GM18873 (cell line): ENCODE data around the gene SAMMSON.

Experiments used
- ATAC-seq: cut with Tn5 transposase; IDR thresholded peaks from one replicate; pipeline ENCODE4 v1.9.1; 2021; ENCODE audit warnings: mild to moderate bottlenecking, moderate library complexity, moderate number of reproducible peaks; ENCODE audit not compliant: unreplicated experiment, low FRiP score

The SAMMSON gene

DNA sequence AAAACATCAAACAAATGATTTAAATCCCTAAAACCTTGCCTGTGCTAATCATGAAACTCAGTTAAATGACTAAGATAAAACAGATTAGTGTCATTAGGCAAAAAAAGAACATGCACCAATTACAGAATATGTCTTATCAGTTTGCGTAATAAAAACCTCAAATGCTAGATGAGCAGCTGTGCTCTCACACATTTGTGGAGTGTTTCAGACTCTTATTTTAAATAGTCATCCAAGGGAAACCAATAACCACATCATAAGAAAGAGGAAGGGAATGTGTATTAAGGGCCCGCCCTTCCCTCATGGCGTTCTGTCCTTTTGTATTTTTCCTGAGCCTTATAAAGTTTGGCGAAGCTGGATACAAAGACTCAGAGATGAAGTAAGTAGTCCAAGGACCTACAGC is 6.6 kb downstream of the SAMMSON start:
- no peak for ATAC-seq

DNA sequence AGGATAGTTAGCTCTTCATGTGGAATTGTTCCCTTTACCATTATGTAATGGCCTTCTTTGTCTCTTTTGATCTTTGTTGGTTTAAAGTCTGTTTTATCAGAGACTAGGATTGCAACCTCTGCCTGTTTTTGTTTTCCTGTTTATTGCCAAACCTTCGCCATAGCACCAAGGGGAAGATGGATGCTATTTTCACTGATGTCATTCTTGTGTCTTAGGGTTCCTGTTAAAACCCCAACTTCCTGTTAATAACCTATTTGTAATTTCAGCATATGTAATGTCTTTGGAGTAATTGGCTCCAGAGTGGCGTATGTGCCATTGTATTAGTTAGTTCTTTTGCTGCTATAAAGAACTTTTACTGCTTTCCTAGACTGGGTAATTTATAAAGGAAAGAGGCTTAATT is 10.8 kb downstream of the SAMMSON start:
- no peak for ATAC-seq

DNA sequence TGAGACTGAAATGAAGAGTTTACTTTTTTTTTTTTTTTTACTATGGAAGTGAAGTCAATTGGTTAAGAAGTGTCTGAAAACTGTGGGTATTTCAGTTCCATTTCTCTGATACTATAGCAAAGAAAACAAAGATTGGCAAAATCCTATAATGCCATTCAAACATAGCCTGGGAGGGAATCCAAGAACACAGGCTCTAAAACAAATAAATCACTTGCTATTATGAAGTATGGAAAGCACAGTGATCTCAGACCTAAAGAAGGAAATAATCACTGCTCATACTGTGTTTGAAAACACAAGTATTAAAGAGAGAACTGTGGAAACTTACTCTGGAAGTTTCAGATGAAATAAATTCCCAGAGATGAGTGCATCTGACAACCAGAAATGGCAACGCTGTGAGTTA is 12.0 kb downstream of the SAMMSON start:
- ATAC-seq = no peak

DNA sequence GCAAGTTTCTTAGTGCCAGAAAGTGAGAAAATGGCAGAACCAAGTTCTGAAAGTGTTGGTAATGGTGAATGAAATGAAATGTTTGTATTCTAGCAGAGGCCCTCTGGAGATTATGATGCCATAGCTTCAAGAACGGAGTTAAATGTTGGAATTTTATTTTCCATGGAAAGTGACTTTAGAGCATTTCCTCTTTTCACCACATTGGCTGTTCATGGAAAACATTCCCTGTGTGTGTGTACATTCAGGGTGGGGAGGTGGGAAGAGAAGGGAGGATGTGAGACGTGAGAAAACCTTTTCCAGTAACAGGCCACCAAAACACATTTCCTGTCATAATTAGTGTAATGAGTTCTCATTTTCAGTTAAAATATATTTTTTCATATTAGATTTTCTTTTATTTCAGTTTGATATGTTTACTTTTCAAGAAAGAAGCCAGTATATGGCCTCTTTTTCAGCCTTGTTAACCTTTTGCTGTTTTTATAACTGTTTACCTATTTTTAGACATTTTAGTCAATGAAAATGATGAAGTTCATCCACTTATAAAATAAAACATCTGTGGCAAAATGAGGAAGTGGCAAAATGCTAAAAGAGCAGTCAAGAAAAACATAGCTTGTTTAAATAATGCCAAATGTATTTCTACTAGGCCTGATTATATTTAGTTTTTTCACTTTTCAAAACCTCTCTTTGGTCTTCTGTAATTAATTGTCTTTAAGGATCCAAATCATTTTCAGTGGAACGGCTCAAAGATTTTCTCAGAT is 21.6 kb downstream of the SAMMSON start:
- no peak for ATAC-seq

DNA sequence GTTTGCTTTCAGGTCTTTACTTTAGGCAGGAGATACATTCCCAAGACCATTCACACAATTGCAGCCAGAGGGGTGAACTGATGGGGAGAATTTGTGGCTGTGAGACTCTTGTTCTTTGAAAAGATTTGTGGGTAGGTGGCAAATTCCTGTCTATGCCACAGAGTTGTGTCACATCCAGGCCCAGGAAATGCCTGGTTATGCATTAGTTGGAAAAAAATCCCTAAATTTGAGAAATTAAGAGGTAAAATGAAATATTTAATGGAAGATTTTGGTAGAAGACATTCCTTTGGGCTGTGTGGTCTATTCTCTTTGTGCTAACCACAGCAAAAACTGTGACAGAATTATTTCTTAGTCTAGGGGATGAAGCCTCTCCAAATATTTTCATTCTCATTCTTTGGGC is 28.8 kb downstream of the SAMMSON start:
- ATAC-seq = no peak

DNA sequence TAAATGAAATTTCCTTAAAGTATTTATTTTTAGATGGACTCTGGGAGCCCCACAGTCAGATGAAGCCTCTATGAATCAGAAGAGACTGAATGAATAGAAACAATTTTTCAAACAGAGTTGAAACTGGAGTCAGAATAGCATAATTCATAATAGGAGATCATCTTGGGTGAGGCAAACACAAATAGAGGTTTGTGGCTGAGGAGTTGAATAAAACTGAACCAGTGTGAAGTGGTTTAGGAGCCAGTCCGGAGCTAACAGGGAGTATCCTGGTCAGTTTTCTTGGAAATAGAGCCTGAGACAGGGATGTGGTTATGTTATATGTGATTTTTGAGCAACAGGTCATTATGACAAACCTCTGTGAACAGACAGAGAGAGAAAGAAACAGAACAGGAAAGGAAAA is 39.2 kb downstream of the SAMMSON start:
- ATAC-seq = no peak

DNA sequence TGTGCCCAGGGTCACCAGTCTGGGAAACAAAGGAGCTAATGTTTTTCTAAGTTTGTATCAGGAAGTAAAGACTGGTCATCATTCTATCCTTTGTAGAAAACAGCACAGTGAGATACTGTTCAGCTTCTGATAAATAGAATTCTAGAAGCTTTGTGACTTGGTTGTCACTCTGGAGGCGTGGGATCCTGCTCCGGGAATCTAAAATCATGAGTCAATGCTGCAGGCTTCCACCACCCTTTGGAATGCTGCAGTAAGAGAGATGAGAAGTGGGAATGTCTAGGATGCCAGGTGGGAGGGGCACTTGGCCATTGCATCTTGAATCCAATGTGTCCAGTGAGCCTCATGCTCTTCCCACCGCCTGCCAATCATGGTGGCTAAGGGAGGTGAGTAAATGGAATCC is 40.9 kb downstream of the SAMMSON start:
- ATAC-seq = no peak

DNA sequence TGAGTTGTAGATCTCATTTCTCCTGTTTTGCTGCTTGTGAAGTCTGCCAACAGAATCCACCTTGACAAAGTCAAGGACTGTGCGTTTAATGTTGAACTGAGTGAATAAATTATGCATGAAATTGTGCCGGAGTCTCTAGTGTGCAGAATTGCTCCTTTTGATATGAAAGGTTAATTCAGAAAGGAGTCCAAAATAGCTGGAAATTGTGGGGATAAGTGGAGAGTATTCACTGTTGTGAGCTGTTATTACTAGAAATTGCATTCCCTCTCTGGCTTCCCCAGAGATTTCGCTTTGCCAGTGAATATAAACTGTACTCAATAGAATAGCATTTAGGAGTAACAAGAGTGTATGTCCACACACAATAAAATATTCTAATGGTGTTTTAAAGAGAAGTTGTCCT is 43.1 kb downstream of the SAMMSON start:
- no peak for ATAC-seq

DNA sequence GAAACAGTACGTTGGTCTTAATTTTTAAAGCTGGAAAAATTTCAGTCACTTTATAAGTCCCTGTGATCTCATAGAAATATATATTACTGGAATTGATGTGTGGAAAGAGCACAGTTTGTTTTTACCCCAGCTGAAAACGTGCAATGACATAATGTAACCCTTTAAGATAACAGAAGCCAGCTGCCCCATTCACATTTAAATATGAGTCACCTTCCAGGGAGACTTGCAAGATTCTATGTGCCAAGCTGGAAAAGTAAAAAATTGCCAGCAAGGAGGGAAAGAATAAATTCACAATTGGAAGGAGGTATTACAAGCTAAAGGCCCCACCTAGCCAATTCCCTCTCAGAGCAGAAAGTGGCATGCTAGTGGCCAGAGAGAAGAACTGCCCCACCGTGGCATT is 50.2 kb downstream of the SAMMSON start:
- ATAC-seq = no peak

DNA sequence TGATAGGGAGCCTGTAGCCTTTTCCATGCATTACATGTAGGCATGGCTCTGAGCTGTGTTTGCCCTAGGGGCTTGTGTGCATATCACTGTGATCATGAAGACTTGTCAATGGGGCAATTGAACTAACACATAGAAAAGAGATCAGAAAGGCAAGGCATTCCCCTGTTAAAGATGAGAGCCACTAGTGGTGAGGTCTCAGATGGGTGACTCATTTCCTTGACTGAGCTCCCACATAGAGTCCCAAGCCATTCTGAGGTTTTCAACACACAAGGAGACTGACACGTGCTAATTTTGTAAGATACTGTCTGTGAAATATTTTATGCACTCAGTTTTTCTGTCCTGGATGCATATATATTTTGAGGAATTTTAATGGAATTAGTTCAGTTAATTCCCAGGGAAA is 53.8 kb downstream of the SAMMSON start:
- no peak for ATAC-seq

DNA sequence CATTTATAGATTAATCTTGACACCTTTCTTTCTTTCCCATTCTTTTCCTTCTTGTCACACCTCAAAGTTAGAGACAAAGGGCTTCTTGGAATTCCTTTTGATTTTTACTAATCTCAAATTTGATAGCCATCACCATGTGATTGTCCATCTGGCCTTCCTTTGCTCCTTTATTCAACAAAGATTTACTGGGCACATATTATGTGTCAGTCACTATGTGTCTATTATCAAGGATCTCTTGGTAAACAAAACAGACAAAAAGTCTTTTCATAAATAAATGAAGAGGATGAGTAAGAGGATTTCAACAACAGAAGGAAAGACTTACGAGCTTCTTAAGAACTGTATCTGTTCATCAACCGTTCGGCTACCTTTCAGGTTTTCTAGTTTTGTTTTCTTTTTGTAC is 56.5 kb downstream of the SAMMSON start:
- no peak for ATAC-seq

DNA sequence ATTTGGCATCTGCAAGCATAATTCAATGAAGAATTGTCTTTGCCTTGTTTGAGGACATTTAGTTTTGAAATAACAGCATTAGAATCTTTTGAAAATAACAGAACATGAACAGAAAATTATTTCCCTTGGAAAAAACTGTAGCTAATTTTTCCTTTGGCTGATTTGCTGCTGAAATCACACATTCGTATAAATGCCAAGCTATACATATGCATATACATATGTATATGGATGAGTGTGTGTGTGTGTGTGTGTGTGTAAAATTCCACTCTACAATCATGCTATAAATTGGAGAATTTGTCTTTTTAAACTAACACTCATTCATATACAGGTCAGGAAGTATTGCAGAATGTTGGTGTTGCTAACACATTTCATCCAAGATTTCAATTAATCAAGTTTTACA is 57.9 kb downstream of the SAMMSON start:
- no peak for ATAC-seq

DNA sequence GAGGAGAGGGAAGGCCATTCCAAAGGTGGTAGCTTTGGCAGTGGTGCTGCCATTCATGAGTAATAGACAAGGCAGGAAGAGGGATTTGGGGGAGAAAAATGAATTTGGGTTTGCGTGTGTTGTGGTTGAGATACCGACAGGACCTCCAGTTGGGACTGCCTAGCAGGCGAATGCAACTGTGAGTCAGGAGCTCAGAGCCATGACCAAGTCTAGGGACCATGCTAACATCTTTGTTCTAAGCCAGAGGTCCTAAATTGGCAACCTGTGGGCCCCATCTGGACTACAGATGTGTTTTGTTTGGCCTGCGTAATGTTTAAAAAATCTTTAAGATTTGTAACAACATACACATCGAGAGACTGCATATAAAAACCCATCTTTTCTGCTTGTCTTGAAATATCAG is 61.6 kb downstream of the SAMMSON start:
- no peak for ATAC-seq

DNA sequence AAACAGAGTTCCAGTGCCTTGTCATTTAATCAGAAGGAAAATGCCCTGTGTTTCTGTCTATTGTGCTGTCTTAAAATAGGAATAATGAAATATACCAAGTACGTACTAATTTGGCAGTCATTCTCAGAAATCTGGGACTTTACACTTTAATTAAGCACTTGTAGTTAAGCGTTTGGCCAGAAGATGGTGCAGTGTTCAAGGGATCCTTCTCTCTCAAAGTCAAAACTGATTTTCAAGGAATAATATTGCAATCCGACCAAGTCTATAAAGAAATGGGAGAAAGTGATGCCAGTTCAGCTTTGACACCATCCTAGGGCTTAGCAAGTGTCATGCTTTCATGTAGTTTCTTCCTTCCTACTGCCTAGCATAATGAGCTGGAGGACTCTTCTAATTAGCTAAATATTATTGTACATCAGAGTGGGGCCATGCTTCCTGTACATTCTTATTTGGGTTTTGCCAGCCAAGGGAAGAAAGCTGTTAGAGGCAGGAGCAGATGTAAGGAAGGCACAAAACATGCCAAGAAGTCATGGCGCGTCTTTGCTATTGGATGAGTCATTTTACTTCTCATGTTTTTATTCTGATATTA is 64.8 kb downstream of the SAMMSON start:
- no peak for ATAC-seq

DNA sequence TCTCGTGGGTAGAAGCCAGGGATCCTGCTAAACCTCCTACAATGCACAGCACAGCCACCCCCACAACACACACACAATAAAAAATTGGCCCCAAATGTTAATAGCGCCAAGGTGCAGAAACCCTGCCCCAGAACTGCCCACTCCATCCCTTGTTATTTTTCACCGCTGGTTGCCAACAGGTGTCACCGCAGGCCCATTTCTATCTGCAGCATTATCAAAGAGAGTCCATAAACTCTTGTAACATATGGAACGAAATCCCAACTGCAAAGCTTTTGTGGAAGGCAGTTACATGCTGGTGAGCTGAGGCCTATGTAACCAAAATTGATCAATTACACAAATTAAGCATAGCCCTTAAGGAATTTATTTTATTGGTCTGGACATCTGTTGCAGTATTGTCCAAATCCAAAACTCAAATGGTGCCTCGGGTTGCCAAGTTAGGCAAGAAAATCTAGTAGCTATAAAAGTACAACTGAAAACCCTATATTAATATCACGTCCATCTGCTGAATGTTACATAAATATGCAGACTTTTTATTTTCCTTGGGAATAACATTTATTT is 66.2 kb downstream of the SAMMSON start:
- no peak for ATAC-seq

DNA sequence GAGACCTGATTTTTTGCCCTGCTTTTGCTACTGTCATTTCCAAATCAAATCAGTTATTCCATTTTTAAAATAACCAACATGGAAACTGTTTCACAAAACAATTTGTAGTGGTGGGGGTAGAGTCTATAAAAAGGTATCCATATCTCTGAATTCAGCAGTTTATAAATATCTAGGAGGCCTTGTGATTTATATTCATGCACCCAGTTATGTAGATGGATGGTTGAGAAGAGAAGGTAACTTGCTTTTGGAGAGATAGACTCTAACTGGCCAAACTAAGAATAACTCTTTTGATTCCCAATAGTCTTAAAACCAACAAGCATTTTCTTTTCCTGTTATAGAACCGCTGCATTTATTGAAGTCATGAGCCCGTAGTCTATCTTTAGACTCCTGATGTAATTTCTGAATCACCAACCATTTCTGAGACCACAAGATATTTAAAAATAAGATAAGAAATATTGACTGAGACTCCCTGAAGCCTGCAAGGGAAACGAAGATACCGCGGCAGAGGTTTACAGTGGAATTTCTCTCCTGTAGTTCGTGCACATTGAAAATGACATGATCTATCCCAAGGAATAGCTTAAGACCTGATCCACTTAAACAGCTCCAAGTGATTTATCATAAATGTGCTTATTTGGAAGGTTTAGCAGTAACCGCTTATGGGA is 68.5 kb downstream of the SAMMSON start:
- ATAC-seq = no peak

DNA sequence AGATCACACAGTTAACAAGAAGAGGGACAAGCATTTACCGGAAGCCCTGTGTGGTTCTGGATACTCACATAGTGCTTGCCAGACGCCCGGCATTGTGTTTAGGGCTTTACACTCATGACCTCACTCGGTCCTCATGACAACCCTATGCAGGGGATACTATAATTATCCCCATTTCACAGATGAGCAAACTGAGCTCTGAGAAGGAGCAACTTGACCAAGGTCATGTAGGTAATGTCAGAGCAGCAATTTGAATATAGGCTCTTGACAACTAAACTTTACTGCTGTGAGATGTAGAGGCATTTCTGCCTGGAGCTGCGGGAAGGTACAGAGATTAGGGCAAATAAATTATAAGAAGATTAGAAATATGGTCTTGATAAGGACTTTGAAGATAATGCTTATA is 70.0 kb downstream of the SAMMSON start:
- ATAC-seq = no peak

DNA sequence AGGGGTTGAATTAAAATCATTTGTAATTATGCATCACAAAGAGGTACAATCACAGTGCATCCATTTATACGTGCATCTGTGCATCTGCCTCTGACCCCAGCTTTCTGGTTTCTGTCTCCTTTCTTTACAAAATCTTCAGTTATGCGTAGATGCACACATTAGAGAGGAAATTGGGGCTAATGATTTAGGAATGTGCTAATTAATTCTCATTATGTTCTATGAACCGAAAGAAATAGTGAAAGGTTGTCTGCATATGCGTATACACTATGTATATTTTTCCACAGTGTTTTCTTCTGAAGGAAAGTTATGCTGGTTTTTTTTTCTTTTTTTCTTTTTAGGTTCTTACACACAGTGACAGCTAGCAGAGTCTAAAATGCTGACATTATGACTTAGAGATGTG is 71.6 kb downstream of the SAMMSON start:
- no peak for ATAC-seq

DNA sequence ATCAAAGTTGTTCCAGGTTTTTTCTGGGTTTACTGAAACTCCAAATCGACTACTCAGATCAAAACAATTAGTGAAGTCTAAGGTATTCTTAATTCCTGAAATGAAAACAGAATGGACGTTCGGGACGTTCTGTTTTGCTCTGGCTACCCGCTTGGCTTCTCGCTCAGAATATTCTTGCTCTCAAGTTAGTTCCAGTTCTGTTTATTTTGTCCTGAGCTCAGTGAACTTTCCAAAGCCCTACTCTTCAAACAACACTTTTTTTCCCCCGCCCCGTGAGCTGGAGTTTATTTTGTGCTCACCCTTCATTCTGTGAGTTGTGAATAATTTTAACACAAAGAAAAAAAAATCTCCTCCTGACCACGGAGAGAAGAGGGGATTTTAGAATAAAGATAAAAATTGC is 72.6 kb downstream of the SAMMSON start:
- ATAC-seq = no peak

DNA sequence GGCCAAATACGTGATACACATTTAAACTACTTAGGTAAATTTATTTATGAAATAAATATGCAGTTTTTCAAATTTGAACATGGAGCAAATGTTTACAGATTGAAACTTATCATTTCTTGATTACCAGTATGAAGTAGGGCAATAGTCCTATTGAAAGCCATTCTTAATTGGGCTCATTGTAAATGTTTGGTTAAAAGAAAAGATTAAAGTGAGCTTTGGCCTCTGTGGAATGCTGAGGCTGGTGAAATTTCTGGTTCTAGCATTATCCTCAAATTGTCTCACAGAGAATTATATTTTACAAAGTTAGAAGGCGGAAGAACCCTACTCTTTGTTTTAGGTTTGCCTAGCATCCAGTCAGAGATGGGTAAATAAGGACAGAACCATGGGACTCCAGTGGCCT is 73.2 kb downstream of the SAMMSON start:
- no peak for ATAC-seq

DNA sequence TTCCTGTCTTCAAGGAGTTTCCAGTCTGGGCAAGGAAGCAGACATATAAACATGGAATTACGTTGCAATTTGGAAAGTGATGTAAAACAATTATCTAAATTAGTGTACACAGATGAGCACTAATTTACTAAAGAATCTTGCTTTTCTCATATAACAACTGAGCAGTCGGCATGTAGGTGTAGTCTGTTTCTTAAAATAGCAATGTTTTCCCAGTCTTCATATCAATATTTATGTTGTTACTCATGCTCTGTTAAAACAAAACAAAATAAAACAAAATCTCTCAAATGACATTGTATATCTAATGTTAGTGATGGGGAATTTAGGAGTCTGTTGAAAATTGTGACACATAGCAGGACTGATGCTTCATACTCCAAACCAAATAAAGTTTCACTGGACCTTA is 75.6 kb downstream of the SAMMSON start:
- no peak for ATAC-seq

DNA sequence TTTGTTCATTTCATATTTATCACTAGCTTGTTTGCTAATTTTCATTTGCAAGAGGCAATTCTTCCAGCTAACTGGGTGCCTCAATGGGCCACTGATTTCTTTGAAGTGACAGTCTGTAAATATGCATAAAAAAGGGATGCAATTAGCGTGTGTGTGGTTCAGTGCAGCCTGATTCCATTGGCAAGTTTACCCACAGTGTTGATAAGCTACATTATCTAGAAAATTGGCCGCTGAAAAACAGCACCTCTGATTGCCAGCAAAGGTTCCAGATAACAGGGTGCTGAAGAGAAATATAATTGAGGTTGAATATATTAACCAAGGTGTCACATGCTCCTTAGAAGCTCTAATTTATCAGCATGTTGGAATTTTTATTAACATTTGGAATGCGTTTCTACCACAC is 76.9 kb downstream of the SAMMSON start:
- no peak for ATAC-seq
